ENCODE results near the gene MAPK8.

DNA sequence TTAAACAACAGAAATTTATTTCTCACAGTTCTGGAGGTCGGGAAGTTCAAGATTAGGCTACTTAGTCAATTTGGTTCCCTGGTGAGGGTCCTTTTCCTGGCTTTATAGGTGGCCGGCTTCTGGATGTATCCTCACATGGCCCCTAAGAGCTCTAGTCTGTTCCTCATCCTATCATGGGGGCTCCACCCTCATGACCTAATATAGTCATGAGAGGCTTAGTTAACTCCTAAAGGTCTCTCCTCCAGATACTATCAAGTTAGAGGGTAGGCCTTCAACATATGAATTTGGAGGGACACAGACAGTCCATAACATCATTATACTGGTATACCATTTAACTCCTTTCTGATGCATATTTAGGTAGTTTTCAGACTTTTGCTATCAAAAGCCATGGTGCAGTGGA, 7.6 kb downstream of the MAPK8 start:
- TF ChIP-seq CTCF (tag by site-specific recombination; IDR thresholded peaks at IDR 0.05): no peak
- TF ChIP-seq ZNF585B (tag by site-specific recombination; IDR thresholded peaks at IDR 0.05): no peak
- no peak for TF ChIP-seq ZNF138 (tag by site-specific recombination; IDR thresholded peaks at IDR 0.05; ENCODE audit: borderline replicate concordance)
- TF ChIP-seq, protein P1, sequence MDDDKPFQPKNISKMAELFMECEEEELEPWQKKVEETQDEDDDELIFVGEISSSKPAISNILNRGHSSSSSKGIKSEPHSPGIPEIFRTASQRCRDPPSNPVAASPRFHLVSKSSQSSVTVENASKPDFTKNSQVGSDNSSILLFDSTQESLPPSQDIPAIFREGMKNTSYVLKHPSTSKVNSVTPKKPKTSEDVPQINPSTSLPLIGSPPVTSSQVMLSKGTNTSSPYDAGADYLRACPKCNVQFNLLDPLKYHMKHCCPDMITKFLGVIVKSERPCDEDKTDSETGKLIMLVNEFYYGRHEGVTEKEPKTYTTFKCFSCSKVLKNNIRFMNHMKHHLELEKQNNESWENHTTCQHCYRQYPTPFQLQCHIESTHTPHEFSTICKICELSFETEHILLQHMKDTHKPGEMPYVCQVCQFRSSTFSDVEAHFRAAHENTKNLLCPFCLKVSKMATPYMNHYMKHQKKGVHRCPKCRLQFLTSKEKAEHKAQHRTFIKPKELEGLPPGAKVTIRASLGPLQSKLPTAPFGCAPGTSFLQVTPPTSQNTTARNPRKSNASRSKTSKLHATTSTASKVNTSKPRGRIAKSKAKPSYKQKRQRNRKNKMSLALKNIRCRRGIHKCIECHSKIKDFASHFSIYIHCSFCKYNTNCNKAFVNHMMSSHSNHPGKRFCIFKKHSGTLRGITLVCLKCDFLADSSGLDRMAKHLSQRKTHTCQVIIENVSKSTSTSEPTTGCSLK (tag by site-specific recombination; IDR thresholded peaks at IDR 0.05): no peak
- TF ChIP-seq MZF1 (tag by site-specific recombination; IDR thresholded peaks at IDR 0.05; ENCODE audit: borderline replicate concordance): no peak
- no peak for TF ChIP-seq ZNF274 (IDR thresholded peaks at IDR 0.05; ENCODE audit: low read length)
- no peak for TF ChIP-seq ZNF274 (tag by site-specific recombination; IDR thresholded peaks at IDR 0.05; ENCODE audit: borderline replicate concordance)
- TF ChIP-seq ZNF621 (tag by site-specific recombination; IDR thresholded peaks at IDR 0.05): no peak
- TF ChIP-seq ZNF146 (tag by site-specific recombination; IDR thresholded peaks at IDR 0.05): no peak
- no peak for TF ChIP-seq ZNF558 (tag by site-specific recombination; IDR thresholded peaks at IDR 0.05)
- no peak for TF ChIP-seq ZNF239 (tag by site-specific recombination; IDR thresholded peaks at IDR 0.05)

Data from HEK293 (cell line).